ENCODE measurements around the gene FA2H. TPM values are rescaled to one million over a fixed set of nuclear protein-coding genes. Genes with fewer than 3 reads are reported as not detected.

FA2H gene
- total RNA-seq, 1 donor from 2014 or later = not detected

GRCh38 chr16:74752756-74753155, 21.9 kb downstream of the FA2H start:
- H3K4me3 ChIP-seq = no peak overlapping the region

GRCh38 chr16:74752258-74752657, 22.4 kb downstream of the FA2H start:
- peaks cover 19% of the 10 kb centered on the region for H3K4me1 ChIP-seq
- H3K4me1 Mint-ChIP-seq = peaks cover 10% of the 10 kb centered on the region
- no peak overlapping the region for H3K27ac ChIP-seq
- H3K27ac Mint-ChIP-seq = no peak overlapping the region
- H3K27me3 Mint-ChIP-seq (ENCODE audit: insufficient read depth, low read depth) = peaks cover 12% of the 10 kb centered on the region
- no peaks in the 10 kb centered on the region for H3K9me3 ChIP-seq (ENCODE audit: low read depth)
- no peak overlapping the region for H3K9ac ChIP-seq
- H4K20me1 ChIP-seq (ENCODE audit: low read depth) = no peaks in the 10 kb centered on the region
- H3K36me3 ChIP-seq = no peaks in the 10 kb centered on the region
- no peak for DNase-seq (ENCODE audit: low spot score)
- H2AFZ ChIP-seq (replicated peaks) = no peak overlapping the region
- TF ChIP-seq CTCF (IDR thresholded peaks at IDR 0.05) (no peak), EZH2 (IDR thresholded peaks at IDR 0.05) (no peak), EZH2phosphoT487 (IDR thresholded peaks at IDR 0.05) (no peak)
- H3K27me3 ChIP-seq = no peaks in the 10 kb centered on the region
- H3K9me3 Mint-ChIP-seq = no peaks in the 10 kb centered on the region
- H3K4me3 ChIP-seq = no peak overlapping the region
- H3F3A ChIP-seq (ENCODE audit: low read depth) = peaks cover 16% of the 10 kb centered on the region
- H3K79me2 ChIP-seq (ENCODE audit: low read depth) = no peaks in the 10 kb centered on the region
- peak overlapping the region; percentile 43 for H3K4me3 Mint-ChIP-seq
- H3K36me3 Mint-ChIP-seq = no peaks in the 10 kb centered on the region
- no peak overlapping the region for H3K4me2 ChIP-seq

More at GRCh38 chr16:74752756-74753155, 21.9 kb downstream of the FA2H start:
- no peak overlapping the region for H3K4me3 Mint-ChIP-seq
- Histone ChIP-seq H3K9ac (no peak overlapping the region), H3K9me3 (ENCODE audit: low read depth) (no peaks in the 10 kb centered on the region), H4K20me1 (ENCODE audit: low read depth) (no peaks in the 10 kb centered on the region), H3K36me3 (no peaks in the 10 kb centered on the region), H2AFZ (replicated peaks) (no peak overlapping the region), H3K4me1 (peaks cover 19% of the 10 kb centered on the region), H3K4me2 (no peak overlapping the region), H3F3A (ENCODE audit: low read depth) (peaks cover 16% of the 10 kb centered on the region), H3K79me2 (ENCODE audit: low read depth) (no peaks in the 10 kb centered on the region), H3K27me3 (no peaks in the 10 kb centered on the region), H3K27ac (no peak overlapping the region)
- no peak for TF ChIP-seq EZH2 (IDR thresholded peaks at IDR 0.05)
- TF ChIP-seq EZH2phosphoT487 (IDR thresholded peaks at IDR 0.05) = no peak
- peaks cover 5% of the 10 kb centered on the region for H3K4me1 Mint-ChIP-seq
- no peak overlapping the region for H3K27ac Mint-ChIP-seq
- H3K36me3 Mint-ChIP-seq = no peaks in the 10 kb centered on the region
- peaks cover 7% of the 10 kb centered on the region for H3K27me3 Mint-ChIP-seq (ENCODE audit: insufficient read depth, low read depth)
- no peaks in the 10 kb centered on the region for H3K9me3 Mint-ChIP-seq
- DNase-seq (ENCODE audit: low spot score) = no peak

GRCh38 chr16:74751658-74752057, 23.0 kb downstream of the FA2H start:
- no peak overlapping the region for H3K27ac ChIP-seq
- H3K4me1 ChIP-seq = peaks cover 19% of the 10 kb centered on the region
- peaks cover 12% of the 10 kb centered on the region for H3K4me1 Mint-ChIP-seq
- peaks cover 16% of the 10 kb centered on the region for H3F3A ChIP-seq (ENCODE audit: low read depth)
- TF ChIP-seq CTCF (IDR thresholded peaks at IDR 0.05) = no peak
- TF ChIP-seq EZH2 (IDR thresholded peaks at IDR 0.05) = no peak
- no peak for TF ChIP-seq EZH2phosphoT487 (IDR thresholded peaks at IDR 0.05)
- no peak overlapping the region for H3K4me3 Mint-ChIP-seq
- H2AFZ ChIP-seq (replicated peaks) = no peak overlapping the region
- H3K9me3 Mint-ChIP-seq = no peaks in the 10 kb centered on the region
- no peaks in the 10 kb centered on the region for H3K9me3 ChIP-seq (ENCODE audit: low read depth)
- H3K36me3 ChIP-seq = no peaks in the 10 kb centered on the region
- no peak overlapping the region for H3K9ac ChIP-seq
- H3K4me2 ChIP-seq = no peak overlapping the region
- no peak for DNase-seq (ENCODE audit: low spot score)
- no peak overlapping the region for H3K4me3 ChIP-seq
- H4K20me1 ChIP-seq (ENCODE audit: low read depth) = no peaks in the 10 kb centered on the region
- peaks cover 13% of the 10 kb centered on the region for H3K27me3 Mint-ChIP-seq (ENCODE audit: insufficient read depth, low read depth)
- no peaks in the 10 kb centered on the region for H3K79me2 ChIP-seq (ENCODE audit: low read depth)
- no peak overlapping the region for H3K27ac Mint-ChIP-seq
- no peaks in the 10 kb centered on the region for H3K36me3 Mint-ChIP-seq
- no peaks in the 10 kb centered on the region for H3K27me3 ChIP-seq

GRCh38 chr16:74749291-74750055, 25.1 kb downstream of the FA2H start:
- H3K4me1 Mint-ChIP-seq = peaks cover 10% of the 10 kb centered on the region
- H3K4me3 Mint-ChIP-seq = no peak overlapping the region
- H3K79me2 ChIP-seq (ENCODE audit: low read depth) = no peaks in the 10 kb centered on the region
- peaks cover 19% of the 10 kb centered on the region for H3K4me1 ChIP-seq
- peak overlapping the region; percentile 40 for H3K4me2 ChIP-seq
- H3K9ac ChIP-seq = no peak overlapping the region
- no peaks in the 10 kb centered on the region for H3K9me3 Mint-ChIP-seq
- no peak overlapping the region for H3K4me3 ChIP-seq
- H3K27ac Mint-ChIP-seq = no peak overlapping the region
- peak overlapping the region; percentile 80 for H2AFZ ChIP-seq (replicated peaks)
- peak; percentile 57 for DNase-seq (ENCODE audit: low spot score)
- peaks cover 16% of the 10 kb centered on the region for H3F3A ChIP-seq (ENCODE audit: low read depth)
- H3K36me3 ChIP-seq = no peaks in the 10 kb centered on the region
- peaks cover 15% of the 10 kb centered on the region for H3K27me3 Mint-ChIP-seq (ENCODE audit: insufficient read depth, low read depth)
- no peaks in the 10 kb centered on the region for H3K36me3 Mint-ChIP-seq
- H3K9me3 ChIP-seq (ENCODE audit: low read depth) = no peaks in the 10 kb centered on the region
- TF ChIP-seq CTCF (IDR thresholded peaks at IDR 0.05) = no peak
- no peaks in the 10 kb centered on the region for H4K20me1 ChIP-seq (ENCODE audit: low read depth)
- no peaks in the 10 kb centered on the region for H3K27me3 ChIP-seq
- H3K27ac ChIP-seq = no peak overlapping the region
